Thyroid gland (tissue), 4 donors: ENCODE measurements around the gene MYO16. TPM values are rescaled to one million over a fixed set of nuclear protein-coding genes. Genes with fewer than 3 reads are reported as not detected.

ENCODE experiments used
- DNase-seq, 2 donors: peaks; one replicate each; pipeline ENCODE4 v3.0.0-alpha.2; 2019
- H3K27ac ChIP-seq, 3 donors: fragments of 200-600 bp; sonication (generic); 1 replicate in 2 of 3; 2 replicates in 1 of 3; pipeline ENCODE4 v1.5.1; 2016 to 2019; ENCODE audit warnings: mild to moderate bottlenecking in 1 of 3, moderate library complexity in 1 of 3
- H3K27me3 ChIP-seq: fragments of 200-600 bp; sonication (generic); one replicate; pipeline ENCODE4 v1.5.1; 2019
- H3K36me3 ChIP-seq, 2 donors: fragments of 200-600 bp; sonication (generic); one replicate each; pipeline ENCODE4 v1.5.1; 2016 to 2019
- H3K4me1 ChIP-seq, 2 donors: fragments of 200-600 bp; sonication (generic); one replicate each; pipeline ENCODE4 v1.5.1; 2017 to 2019
- H3K4me3 ChIP-seq, 3 donors: fragments of 200-600 bp; sonication (generic); replicated peaks in 1 of 3; 1 replicate in 2 of 3; 2 replicates in 1 of 3; pipeline ENCODE4 v1.5.1; 2016; ENCODE audit warnings: mild to moderate bottlenecking in 1 of 3
- H3K9me3 ChIP-seq: fragments of 200-600 bp; sonication (generic); one replicate; pipeline ENCODE4 v1.5.1; 2017
- CTCF ChIP-seq, 6 experiments: fragments of 200-600 bp in 3 of 6; fragments of 450-650 bp in 3 of 6; sonication (generic) in 3 of 6; IDR thresholded peaks; one replicate each; pipeline ENCODE4 v1.5.1; 2016 to 2019; ENCODE audit warnings: antibody characterized with exemption in 6 of 6, mild to moderate bottlenecking in 2 of 6, inconsistent platforms in 1 of 6, moderate library complexity in 1 of 6
- POLR2A ChIP-seq, 2 donors: fragments of 450-650 bp; IDR thresholded peaks; one replicate each; pipeline ENCODE4 v1.6.1; 2017; ENCODE audit warnings: antibody characterized with exemption in 2 of 2, mild to moderate bottlenecking in 2 of 2, moderate library complexity in 1 of 2
- WGBS, 2 donors: methylation state at CpG; one replicate each; pipeline ENCODE4 v1.1.5; 2017; 5-methylcytosine and 5-hydroxymethylcytosine counted together
- intact Hi-C: fragments of 100-400 bp; cut with DNase I; formaldehyde crosslinking; loops from one replicate; pipeline ENCODE4 v1.15.1; 2023
- total RNA-seq, 4 donors: library from RNA; depleted of rRNA; stranded (reverse); fragments of >200 nt; gene quantifications; one replicate each; pipeline ENCODE4 v1.2.3, GENCODE V29; 2016

MYO16 gene
- total RNA-seq, 4 donors from 2014 or later = 0.10 to 0.13 (median 0.13) TPM; not detected in 1

GRCh38 chr13:108656742-108657141, 27.3 kb downstream of the MYO16 start:
- intact Hi-C loops = no loop called here
- Histone ChIP-seq H3K27ac (no peak overlapping the region), H3K4me1 (no peaks in the 10 kb centered on the region), H3K9me3 (no peaks in the 10 kb centered on the region), H3K4me3 (no peak overlapping the region), H3K36me3 (no peaks in the 10 kb centered on the region), H3K27me3 (no peaks in the 10 kb centered on the region)
- TF ChIP-seq POLR2A (IDR thresholded peaks at IDR 0.05) (no peak), CTCF (IDR thresholded peaks at IDR 0.05) (no peak)
- DNase-seq = no peak
- WGBS, 2 donors = 89 to 91% methylated on average over 4 of the region's 4 CpGs

- no peak overlapping the region for H3K27ac ChIP-seq
- H3K4me1 ChIP-seq = no peaks in the 10 kb centered on the region
- intact Hi-C loops = no loop called here
- no peak for TF ChIP-seq CTCF (IDR thresholded peaks at IDR 0.05)
- TF ChIP-seq POLR2A (IDR thresholded peaks at IDR 0.05) = no peak
- H3K9me3 ChIP-seq = no peaks in the 10 kb centered on the region
- no peaks in the 10 kb centered on the region for H3K27me3 ChIP-seq
- DNase-seq = no peak
- WGBS, 2 donors = 95% methylated on average over 1 of the region's 1 CpG
- no peaks in the 10 kb centered on the region for H3K36me3 ChIP-seq
- no peak overlapping the region for H3K4me3 ChIP-seq
These were observed 28.1 kb downstream of the MYO16 start for GRCh38 chr13:108657519-108657918.

GRCh38 chr13:108662528-108662927, 33.1 kb downstream of the MYO16 start:
- H3K36me3 ChIP-seq = no peaks in the 10 kb centered on the region
- DNase-seq = no peak
- no peak overlapping the region for H3K27ac ChIP-seq
- H3K4me3 ChIP-seq = no peak overlapping the region
- no peaks in the 10 kb centered on the region for H3K27me3 ChIP-seq
- H3K4me1 ChIP-seq = no peaks in the 10 kb centered on the region
- TF ChIP-seq POLR2A (IDR thresholded peaks at IDR 0.05) = no peak
- TF ChIP-seq CTCF (IDR thresholded peaks at IDR 0.05) = no peak
- 79 to 97% methylated on average over 3 to 5 of the region's 5 CpGs for WGBS, 2 donors
- intact Hi-C loops = no loop called here
- no peaks in the 10 kb centered on the region for H3K9me3 ChIP-seq

- intact Hi-C loops = no loop called here
- no peaks in the 10 kb centered on the region for H3K27me3 ChIP-seq
These were observed 34.3 kb downstream of the MYO16 start for GRCh38 chr13:108663710-108664109.

GRCh38 chr13:108667205-108667604, 37.8 kb downstream of the MYO16 start:
- Histone ChIP-seq H3K9me3 (peaks cover 5% of the 10 kb centered on the region), H3K27me3 (no peaks in the 10 kb centered on the region)

More at GRCh38 chr13:108663710-108664109, 34.3 kb downstream of the MYO16 start:
- WGBS, 2 donors = 76 to 77% methylated on average over 3 of the region's 3 CpGs
- H3K4me3 ChIP-seq = no peak overlapping the region
- H3K27ac ChIP-seq = no peak overlapping the region
- no peak for DNase-seq
- peaks cover 5% of the 10 kb centered on the region for H3K9me3 ChIP-seq
- TF ChIP-seq POLR2A (IDR thresholded peaks at IDR 0.05) (no peak), CTCF (IDR thresholded peaks at IDR 0.05) (no peak)
- no peaks in the 10 kb centered on the region for H3K4me1 ChIP-seq
- H3K36me3 ChIP-seq = no peaks in the 10 kb centered on the region

More at GRCh38 chr13:108667205-108667604, 37.8 kb downstream of the MYO16 start:
- H3K36me3 ChIP-seq = no peaks in the 10 kb centered on the region
- intact Hi-C loops = no loop called here
- DNase-seq = no peak
- no peak overlapping the region for H3K27ac ChIP-seq
- no peaks in the 10 kb centered on the region for H3K4me1 ChIP-seq
- TF ChIP-seq CTCF (IDR thresholded peaks at IDR 0.05) (no peak), POLR2A (IDR thresholded peaks at IDR 0.05) (no peak)
- 90 to 94% methylated on average over 1 of the region's 1 CpG for WGBS, 2 donors
- no peak overlapping the region for H3K4me3 ChIP-seq
